HG02938 (cell line): ENCODE data around the gene TUBB3.
"Not testable (repeated sequence)": the region's sequence is repeated elsewhere in the genome, so short reads cannot be mapped to it uniquely, and the experiment has no call there.

ENCODE experiments used
- ATAC-seq: cut with Tn5 transposase; IDR thresholded peaks from one replicate; pipeline ENCODE4 v1.9.1; 2021; ENCODE audit warnings: mild to moderate bottlenecking, moderate library complexity; ENCODE audit not compliant: unreplicated experiment

TUBB3 gene

DNA sequence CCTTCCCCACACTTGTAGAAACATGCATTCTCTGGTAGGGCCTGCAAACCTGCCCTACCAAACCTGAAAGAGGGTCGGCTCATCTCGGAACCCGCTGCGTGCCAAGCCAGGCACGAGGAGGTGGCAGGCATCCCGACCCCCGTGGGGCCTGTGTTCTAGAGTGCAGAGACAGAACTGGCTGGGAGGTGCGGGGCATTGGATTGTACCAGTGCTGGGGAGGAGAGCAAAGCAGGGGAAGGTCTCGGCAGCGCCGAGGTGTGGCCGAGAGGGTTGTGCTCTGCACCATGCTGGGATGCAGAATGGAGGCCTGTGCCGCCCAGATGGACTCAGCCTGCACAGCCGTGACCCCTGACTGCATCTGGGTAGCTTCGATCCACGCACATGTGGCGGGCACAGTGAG is 22.3 kb upstream of the TUBB3 start:
- no peak for ATAC-seq

DNA sequence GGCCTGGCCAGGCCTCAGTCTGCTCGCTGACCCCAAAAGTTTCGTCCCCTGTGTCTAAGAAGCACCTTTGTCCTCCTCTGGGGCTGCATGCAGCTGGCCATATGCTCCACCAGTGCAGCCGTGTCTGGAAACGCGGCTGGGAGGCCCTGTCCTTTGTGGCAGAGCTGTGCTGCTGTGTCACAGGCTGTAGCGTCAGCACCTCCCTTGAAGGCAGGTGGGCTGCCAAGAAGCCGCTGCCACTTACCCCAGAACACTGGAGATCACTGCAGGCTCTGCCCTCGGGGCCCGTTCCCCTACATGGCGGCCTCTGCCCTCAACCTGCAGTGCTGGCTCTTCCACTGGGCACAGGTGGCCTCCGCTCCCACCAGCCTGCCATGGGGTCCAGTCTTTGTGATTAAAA is 20.2 kb upstream of the TUBB3 start:
- no peak for ATAC-seq

DNA sequence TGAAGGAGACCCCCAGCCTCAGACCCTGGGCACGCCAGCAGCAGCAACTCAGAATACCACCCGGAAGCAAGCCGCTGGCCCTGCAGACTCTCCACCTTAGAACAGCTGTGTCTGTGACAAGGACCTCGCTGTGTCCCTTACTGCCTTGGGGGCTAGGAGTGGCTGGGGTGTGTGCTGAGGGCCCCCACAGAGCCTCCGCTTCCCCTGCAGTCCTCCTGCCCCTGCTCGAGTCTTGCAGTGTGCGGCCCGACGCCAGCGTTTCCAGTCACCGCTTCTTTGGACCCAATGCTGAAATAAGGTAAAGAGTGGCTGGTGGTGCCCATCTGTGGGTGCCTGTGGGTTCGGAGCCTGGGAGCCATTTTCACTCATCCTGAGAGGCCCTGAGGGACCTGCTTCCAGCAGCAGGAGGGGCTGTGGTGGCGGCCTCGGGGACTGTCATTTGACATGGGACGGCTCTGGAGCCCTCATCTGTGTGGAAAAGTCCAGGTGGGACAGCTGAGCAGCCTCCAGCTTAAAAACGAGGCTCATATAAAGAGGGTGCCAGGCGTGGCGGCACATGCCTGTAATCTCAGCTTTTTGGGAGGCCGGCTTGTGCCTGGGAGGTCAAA is 19.1 kb upstream of the TUBB3 start:
- no peak for ATAC-seq

DNA sequence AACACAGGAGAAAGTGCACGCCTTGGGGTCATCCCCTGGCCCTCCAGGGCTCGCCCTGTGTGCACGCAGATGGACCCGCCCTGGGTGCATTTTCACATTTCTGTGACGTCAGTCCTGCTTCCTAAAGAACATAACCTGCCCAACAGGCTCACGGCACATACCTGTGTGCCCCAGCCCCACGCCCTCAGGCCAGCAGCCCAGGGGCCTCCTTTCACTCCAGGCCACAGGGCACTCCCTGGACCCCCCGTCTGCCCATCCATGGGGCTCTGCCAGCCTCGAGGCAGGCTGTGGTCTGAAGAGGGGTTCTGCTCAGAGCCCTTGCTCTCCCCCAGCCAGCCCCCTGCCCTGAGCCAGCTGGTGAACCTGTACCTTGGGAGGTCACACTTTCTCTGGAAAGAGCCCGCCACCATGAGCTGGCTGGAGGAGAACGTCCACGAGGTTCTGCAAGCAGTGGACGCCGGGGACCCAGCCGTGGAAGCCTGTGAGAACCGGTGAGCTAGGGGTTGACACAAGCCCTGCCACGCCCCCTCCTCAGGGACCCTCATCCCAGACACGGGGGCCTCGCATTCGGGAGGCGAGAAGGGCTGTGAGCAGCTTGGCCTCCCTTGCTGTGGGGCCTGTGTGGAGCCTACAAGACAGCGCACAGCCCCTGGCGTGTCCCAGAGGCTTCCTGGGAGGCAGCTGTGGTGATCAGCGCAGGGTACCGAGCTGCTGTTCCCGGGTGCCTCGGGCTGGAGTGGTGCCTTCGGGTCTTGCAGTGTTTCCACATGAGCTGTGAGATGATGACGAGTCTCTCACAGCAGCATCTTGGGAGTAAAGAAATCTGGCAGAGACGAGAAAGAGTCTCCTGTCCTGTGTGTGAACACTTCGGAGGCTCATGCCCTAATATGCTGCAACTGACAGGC is 18.3 kb upstream of the TUBB3 start:
- no peak for ATAC-seq

DNA sequence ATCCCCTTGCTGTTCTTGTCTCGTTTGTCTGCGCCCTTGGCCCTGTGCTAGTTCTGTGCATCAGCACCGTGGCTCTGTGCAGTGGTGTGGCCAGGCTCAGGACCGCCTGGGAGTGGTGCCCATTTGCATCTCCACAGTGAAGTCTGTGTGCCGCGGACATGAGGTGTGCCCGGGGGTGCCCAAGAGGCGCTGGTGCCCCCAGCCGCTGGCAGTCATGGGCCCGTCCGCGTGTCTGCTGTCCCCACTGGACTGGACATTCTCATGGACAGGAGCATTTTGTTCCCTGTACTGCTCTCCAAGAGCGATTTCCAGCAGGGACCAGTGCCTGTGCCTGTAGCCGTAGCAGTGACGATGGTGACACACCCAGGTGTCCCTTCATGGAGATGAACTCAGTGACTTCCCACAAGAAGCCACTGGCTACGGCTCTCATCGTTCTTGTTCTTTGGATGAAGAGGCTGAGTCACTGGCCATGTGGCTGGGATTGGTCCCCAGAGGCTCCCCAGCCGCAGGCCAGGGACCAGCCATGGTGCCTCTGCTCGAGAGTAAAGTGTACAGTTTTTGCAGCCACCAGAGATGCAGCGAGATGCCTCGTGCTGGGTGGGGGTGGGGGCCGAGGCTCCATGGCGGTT is 17.5 kb upstream of the TUBB3 start:
- no peak for ATAC-seq

DNA sequence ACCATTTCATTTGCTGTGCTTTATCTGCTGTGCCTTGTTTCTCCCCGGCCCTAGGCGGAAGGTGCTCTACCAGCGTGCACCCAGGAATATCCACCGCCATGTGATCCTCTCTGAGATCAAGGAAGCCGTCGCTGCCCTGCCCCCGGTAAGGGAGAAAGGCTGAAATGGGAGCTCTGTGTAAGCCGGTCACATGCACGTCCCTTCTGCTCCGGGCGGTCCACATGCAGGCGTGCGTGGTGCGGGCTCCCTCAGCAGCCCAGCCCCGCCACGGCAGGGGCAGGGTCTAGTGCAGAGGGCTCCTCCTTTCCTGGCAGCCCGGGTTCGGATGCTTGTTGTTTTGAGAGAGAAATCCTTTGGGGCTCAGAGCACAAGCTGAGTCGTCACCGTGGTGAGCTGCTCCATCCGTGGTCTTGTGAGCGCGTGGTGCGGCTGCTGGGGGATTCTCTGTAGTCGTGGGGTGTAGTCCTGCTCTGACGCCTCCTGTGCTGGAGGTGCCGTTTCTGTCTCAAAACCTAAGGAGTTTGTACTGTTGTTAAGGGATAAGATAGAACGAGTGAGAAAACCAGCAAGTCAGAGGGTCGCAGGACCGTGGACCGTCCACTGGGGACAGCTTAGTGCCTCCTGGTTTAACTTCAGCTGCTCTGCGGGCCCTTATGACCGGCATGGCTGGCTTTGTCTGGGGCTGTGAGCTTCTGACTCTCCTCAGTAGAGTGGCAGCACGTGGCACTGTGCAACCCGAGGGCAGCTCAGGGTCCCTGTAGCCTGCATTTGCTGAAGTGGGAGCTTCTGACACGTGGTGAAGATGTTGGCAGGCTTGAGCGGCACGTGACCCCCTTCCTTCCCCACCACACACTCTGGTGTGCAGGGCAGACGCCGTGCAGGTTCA is 16.8 kb upstream of the TUBB3 start:
- ATAC-seq = no peak

DNA sequence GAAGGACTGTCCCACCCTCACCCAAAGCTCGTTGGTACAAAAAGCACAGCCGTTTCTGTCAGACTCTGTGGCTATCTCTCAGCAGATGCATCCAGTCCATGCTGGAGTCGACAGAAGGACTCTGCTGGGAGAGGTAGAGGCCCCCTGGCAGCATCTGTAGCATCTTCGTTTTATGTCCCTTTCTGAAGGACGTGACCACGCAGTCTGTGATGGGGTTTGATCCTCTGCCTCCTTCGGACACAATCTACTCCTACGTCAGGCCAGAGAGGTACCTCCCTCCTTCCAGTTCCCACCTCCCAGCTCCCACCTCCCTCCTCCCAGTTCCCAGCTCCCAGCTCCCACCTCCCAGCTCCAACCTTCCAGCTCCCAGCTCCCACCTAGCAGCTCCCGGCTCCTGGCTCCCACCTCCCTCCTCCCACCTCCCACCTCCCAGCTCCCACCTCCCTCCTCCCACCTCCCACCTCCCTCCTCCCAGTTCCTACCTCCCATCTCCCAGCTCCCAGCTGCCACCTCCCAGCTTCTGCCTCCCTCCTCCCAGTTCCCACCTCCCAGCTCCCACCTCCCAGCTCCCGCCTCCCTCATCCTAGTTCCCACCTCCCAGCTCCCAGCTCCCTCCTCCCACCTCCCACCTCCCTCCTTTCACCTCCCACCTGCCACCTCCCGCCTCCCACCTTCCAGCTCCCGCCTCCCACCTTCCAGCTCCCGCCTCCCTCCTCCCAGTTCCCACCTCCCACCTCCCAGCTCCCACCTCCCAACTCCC is 15.9 kb upstream of the TUBB3 start:
- no peak for ATAC-seq

DNA sequence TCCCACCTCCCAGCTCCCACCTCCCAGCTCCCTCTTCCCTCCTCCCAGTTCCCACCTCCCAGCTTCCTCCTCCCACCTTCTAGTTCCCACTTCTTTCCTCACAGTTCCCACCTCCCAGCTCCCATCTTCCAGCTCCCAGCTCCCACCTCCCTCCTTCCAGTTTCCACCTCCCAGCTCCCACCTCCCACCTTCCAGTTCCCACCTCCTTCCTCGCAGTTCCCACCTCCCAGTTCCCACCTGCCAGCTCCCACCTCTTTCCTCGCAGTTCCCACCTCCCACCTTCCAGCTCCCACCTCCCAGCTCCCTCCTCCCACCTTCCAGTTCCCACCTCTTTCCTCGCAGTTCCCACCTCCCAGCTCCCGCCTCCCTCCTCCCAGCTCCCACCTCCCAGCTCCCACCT is 14.9 kb upstream of the TUBB3 start:
- no peak for ATAC-seq

DNA sequence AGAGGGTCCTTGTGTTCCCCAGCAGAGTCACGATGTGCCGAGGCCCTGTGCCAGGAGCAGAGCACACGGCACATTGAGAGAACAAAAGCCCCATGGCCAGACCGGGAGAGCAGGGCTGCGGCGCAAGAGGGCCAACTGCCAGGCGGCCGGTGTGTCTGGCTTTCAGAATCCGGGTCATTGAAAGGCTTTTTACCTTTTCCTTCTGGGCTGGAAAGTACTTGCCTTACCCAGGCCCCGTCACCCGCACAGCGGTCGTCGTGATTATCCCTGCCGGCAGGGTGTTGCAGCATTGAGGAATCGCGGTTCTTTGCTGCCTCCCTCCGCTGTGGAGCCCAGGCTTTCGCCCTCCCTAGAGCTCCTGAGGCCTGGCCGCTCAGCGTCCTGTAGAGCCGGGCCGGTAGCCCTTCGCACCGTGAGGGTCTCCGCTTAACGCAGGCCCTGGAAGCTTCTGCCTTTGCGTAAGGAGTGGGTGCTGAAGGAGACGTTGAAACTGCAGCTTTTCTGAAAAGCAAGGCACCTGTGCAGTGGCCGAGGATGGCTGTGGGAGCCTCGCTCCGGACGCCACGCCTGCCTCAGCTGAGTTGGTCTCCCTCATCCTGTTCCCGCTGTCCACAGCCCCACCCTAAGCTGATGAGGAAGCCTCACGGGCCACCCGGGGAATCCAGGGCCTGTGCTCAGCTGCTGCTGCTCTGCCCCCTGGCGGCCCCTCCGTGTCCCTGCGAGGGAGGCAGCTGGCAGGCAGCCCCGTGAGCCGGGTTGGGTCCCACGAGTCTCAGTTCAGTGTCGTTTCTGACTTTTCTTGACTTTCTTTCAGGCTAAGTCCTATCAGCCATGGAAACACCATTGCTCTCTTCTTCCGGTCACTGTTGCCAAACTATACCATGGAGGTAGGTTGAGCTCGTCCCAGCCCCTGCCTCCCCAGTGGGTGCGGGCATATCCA is 13.1 kb upstream of the TUBB3 start:
- ATAC-seq = no peak

DNA sequence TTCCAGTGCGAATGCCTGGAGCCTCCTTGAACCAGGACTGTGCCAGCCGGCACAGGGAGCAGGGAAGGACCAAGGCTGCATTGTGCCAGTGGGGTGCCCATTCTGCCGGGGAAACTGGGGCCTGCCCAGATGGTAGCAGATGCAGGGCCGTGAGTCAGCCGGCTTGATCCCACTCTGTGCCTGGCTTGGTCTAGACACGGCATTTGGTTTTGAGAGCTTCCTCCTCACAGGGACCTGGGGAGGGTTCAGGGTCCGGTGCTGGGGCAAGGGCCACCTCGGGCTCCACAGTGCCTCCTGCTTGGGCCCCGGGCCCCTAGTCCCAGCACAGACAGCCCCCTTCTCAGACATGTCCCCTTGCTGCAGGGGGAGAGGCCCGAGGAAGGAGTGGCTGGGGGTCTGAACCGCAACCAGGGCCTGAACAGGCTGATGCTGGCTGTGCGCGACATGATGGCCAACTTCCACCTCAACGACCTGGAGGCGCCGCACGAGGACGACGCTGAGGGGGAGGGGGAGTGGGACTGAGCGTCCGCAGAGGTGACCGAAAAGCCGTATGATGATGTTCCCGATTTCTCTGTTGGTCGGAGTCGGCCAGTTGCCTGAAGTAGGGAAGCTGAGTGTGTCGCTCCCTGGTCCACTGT is 12.3 kb upstream of the TUBB3 start:
- no peak for ATAC-seq

DNA sequence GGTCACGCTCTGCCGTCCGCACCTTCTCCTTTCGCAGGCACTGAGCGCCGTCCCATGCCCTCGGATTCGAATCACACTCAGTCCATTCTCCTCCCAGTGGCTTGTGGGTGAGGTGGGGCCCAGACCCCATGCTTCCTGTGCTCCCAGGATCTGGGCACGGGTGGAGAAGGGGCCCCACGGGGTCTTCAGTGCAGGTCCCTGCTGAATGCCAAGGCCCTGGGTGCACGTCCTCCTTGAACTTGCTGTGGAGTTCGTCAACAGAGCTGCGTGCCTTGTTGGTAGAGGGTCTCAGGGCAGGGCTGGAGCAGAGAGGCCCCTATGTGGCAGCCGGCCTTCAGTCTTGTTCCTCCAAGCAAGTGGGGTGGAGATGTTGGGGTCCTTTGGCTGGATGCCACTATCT is 11.8 kb upstream of the TUBB3 start:
- no peak for ATAC-seq

DNA sequence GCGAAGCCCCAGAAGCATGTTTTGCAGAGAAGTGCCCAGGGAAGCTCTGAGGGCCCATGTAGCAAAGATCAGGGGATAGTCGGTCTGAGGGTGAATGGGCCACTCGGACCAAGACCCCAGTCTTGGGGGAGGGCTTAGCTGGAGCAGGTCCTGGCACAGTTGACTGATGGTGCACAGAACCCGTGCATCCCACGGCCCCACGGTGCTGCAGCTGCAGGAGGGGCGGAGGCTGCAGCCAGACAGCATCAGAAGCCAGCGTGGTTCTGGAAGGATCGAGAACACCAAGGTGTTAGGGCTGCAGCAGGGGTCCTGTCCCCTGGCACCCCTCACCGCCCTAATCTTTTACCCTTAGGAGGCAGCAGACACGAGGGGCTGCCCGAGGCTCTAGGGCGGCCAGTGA is 11.0 kb upstream of the TUBB3 start:
- no peak for ATAC-seq

DNA sequence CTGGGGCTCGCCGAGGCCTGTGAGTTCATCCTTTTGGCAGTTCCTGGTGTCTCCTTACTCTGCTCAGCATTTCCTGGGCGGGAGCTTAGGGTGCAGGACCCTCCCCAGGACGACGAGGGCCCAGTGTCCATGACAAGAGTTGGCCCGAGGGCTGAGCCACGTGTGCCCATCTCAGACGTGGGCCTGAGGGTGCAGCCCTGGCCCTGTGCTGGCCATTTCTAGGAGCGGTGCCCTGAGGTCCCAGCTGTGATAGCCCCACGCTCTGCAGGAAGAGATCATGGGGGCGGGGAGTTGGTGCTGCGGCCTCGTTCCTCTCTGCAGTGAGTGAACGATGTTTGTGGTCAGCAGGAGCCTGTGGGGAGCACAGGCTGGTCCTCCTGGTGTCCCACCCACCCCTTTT is 10.5 kb upstream of the TUBB3 start:
- no peak for ATAC-seq

DNA sequence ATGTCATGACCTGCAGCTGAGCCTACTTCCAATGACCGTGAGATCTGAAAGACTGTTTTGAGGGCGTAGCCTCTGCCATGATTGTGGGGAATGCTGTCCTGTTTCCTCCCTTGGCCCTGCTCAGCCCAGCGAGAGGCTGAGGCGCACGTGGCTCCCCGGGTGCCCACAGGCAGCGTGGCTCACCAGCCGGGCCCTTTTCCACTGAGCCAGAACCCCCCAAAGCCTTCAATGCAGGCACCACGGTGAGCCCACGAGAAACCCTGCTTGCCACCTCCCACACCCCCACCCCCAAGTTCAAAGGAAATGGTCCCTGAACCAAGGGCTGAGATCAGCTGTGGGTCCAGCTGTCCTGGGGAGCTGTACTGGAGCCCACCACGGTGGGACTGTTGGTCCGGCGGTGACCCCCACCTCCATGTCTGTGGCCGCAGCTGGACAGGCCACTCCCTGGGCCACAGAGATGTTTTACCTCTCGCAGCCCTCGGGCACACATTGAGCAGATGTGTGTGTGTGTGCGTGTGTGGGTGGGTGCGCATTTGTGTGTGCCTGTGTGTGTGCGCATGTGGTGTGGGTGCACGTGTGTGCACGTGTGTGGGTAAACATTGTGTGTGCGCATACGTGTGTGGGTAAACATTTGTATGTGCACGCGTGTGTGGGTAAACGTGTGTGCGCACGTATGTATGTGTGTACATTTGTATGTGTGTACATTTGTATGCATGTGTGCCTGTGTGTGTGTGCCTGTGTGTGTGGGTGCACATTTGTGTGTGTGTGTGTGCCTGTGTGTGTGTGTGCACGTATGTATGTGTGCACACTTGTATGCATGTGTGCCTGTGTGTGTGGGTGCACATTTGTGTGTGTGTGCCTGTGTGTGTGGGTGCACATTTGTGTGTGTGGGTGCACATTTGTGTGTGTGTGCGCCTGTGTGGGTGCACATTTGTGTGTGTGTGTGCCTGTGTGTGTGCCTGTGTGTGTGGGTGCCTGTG is 9.4 kb upstream of the TUBB3 start:
- ATAC-seq = no peak

DNA sequence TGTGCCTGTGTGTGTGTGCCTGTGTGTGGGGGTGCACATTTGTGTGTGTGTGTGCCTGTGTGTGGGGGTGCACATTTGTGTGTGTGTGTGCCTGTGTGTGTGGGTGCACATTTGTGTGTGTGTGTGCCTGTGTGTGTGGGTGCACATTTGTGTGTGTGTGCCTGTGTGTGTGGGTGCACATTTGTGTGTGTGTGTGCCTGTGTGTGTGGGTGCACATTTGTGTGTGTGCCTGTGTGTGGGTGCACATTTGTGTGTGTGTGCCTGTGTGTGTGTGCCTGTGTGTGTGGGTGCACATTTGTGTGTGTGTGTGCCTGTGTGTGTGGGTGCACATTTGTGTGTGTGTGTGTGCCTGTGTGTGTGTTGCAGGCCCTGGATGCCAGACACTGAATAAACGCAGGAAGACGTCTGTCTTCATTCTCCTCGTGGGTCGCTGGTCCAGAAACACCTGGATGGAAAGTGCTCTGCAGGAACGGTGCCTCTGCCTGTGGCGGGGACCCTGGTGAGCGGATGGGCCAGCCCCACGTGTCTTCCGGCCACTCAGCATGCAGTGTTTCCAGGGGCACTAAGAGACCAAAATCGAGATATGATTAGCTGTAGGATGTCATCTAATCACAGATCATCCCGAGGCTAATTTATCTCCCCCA is 8.4 kb upstream of the TUBB3 start:
- not testable (repeated sequence) for ATAC-seq

DNA sequence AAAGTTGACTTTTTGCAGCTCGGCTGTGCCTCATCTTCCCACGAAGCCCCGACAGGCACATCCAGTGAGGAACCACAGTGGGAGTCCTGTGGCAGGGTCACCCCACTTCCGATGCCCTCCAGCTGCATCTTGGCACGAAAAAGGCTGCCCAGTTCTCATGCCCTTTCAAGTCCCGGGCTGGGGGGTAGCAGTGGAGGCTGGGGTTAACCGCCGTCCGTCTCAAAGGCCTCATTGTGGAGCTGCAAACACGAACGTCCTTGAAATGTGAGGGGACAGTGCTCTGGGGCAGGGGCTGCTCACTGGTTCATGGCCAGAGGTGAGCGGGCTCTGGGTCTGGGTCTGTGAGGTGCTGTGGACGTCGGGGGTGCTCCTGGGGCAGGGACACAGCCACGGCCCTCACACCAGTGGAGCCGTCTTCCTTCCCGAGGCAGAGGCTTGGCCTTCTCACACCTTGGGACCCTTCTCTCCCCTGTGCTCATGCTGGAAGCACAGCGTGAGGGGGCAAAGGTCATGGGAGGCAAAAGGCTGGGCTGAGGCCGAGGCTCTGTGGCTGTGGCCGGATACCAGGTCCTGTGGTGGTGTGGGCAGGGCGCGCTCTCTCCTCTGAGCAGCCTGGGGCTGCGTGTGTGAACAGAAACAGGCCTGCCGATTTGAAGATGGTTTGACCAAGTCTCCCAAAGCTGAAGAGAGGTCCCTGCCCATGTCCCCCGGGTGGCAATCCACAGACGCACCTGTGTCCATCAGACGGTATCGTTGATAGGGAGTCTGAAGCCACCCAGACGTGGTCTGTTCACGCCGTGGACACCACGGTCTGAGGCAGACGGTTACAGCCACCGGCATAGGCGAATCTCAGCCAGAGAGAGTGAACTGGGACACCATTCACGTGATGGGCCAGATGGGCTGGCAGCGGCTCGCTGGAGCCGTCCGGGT is 7.6 kb upstream of the TUBB3 start:
- ATAC-seq = no peak
